ENCODE results near the gene FOXI3. TPM values are rescaled to one million over a fixed set of nuclear protein-coding genes. Genes with fewer than 3 reads are reported as not detected.

FOXI3 gene
- not detected in 2 replicates for total RNA-seq

GRCh38 chr2:88452565-88452905 lies at the start of gene FOXI3:
Gene FOXI3 (minus strand): TSS chr2:88452693. CDS start chr2:88452535, 158 bp downstream.

Other genes with a start within 250 kb of the FOXI3 start
- 32.5 and 45.5 TPM in 2 replicates for gene EIF2AK3, start 174.8 kb upstream of the FOXI3 start, total RNA-seq
- 6.7 and 8.5 TPM in 2 replicates for gene RPIA, start 239.0 kb upstream of the FOXI3 start, total RNA-seq